Measurements from ENCODE around the gene VAV2. TPM values are rescaled to one million over a fixed set of nuclear protein-coding genes. Genes with fewer than 3 reads are reported as not detected.

The VAV2 gene
- polyA plus RNA-seq, 1 of the 3 experiments (the other 2 are of a cell fraction): 14.9 TPM

DNA sequence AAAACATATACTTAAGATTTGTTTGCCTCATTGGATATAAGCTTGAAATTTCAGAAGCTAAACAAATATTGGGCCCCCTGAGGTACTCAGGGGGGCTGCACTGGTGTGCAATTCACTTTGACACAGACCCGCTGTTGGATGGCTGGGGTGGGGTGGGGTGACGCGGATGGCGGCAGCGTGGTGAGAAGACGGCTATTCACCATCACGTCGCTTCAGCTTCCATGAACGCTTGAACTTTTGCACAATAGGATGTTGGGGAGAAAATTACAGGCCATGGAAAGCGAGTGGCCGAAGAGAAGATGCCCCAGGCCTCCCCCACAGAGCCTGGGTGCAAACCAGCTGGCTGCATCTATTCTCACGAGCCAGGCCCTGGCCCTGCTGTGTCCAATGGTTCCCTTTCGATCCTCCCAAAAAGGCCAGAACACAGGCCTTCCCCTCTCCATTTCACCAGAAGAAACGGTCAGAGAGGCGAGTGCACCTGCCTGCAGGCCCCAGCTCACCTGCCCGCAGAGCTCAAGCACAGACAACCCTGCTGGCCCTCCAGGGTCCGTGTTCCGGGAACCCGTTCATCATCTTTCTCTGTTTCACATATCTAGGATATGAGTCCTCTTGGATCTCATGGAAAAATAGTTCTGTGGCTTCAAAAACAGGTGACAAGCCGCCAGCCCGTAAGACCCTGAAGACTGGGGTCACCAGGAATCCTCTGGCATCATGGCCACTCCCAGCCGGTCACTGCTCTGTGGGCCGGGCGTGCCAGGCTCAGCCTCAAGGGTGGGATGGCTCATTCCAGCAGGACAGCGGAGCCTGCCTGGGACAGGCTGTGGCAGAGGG lies 207.2 kb downstream of the VAV2 start:
- Histone ChIP-seq H3K9ac (no peak overlapping the region), H3K4me3 (ENCODE audit: low read depth in 2 of 2, low read length in 1 of 2) (no peak overlapping the region), H3K36me3 (replicated peaks in 1 of 2; ENCODE audit: control insufficient read depth in 1 of 2, insufficient read depth in 2 of 2, low read length in 1 of 2) (peaks cover 0 to 31% of the 10 kb centered on the region in 2 experiments), H3K27ac (ENCODE audit: low read depth in 2 of 2, low read length in 1 of 2) (no peak overlapping the region; a peak in 1 of 4 replicates), H3F3A (replicated peaks; ENCODE audit: insufficient read depth) (peaks cover 4% of the 10 kb centered on the region), H2AFZ (ENCODE audit: low read depth) (no peak overlapping the region), H4K20me1 (ENCODE audit: insufficient read depth) (no peaks in the 10 kb centered on the region), H3K9me2 (no peaks in the 10 kb centered on the region), H3K9me3 (no peaks in the 10 kb centered on the region), H3K79me2 (ENCODE audit: insufficient read depth) (no peaks in the 10 kb centered on the region), H3K27me3 (ENCODE audit: insufficient read depth) (no peaks in the 10 kb centered on the region), H3K4me1 (ENCODE audit: control insufficient read depth in 1 of 2, insufficient read depth in 2 of 2, low read depth in 1 of 2, low read length in 1 of 2) (peaks cover 0 to 26% of the 10 kb centered on the region in 2 experiments; a peak in 2 of 4 replicates), H3K4me2 (no peak overlapping the region)
- ChIA-PET POLR2A (no interaction called here), CTCF (interaction anchor here (0.7 to 7.9 kb wide), 6 partner anchors 10 to 217 kb away, joined by 3 to 235 read pairs (median 18); no protein-coding TSS in a partner anchor)
- WGBS (ENCODE audit: low lambda C conversion rate): 97% methylated on average over 18 of the region's 25 CpGs
- no peak for DNase-seq
- no peak for TF ChIP-seq RCOR1 (IDR thresholded peaks at IDR 0.05; ENCODE audit: low read length)
- TF ChIP-seq RAD21 (IDR thresholded peaks at IDR 0.05; ENCODE audit: low read length): no peak
- TF ChIP-seq, protein P1, sequence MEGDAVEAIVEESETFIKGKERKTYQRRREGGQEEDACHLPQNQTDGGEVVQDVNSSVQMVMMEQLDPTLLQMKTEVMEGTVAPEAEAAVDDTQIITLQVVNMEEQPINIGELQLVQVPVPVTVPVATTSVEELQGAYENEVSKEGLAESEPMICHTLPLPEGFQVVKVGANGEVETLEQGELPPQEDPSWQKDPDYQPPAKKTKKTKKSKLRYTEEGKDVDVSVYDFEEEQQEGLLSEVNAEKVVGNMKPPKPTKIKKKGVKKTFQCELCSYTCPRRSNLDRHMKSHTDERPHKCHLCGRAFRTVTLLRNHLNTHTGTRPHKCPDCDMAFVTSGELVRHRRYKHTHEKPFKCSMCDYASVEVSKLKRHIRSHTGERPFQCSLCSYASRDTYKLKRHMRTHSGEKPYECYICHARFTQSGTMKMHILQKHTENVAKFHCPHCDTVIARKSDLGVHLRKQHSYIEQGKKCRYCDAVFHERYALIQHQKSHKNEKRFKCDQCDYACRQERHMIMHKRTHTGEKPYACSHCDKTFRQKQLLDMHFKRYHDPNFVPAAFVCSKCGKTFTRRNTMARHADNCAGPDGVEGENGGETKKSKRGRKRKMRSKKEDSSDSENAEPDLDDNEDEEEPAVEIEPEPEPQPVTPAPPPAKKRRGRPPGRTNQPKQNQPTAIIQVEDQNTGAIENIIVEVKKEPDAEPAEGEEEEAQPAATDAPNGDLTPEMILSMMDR (IDR thresholded peaks at IDR 0.05): no peak
- TF ChIP-seq, protein P2, sequence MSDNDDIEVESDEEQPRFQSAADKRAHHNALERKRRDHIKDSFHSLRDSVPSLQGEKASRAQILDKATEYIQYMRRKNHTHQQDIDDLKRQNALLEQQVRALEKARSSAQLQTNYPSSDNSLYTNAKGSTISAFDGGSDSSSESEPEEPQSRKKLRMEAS (IDR thresholded peaks at IDR 0.05; ENCODE audit: low read depth): no peak
- no peak for TF ChIP-seq EP300 (IDR thresholded peaks at IDR 0.05; ENCODE audit: borderline replicate concordance in 1 of 2, low read depth in 1 of 2, low read length in 1 of 2)
- no peak for TF ChIP-seq ELF1 (IDR thresholded peaks at IDR 0.05)
- TF ChIP-seq YY1 (IDR thresholded peaks at IDR 0.05; ENCODE audit: low read depth): no peak
- no peak for TF ChIP-seq FOSL2 (IDR thresholded peaks at IDR 0.05; ENCODE audit: borderline replicate concordance, low read depth)
- TF ChIP-seq NRF1 (IDR thresholded peaks at IDR 0.05; ENCODE audit: low read depth, low read length): no peak
- TF ChIP-seq POLR2AphosphoS5 (IDR thresholded peaks at IDR 0.05; ENCODE audit: low read depth, low read length): no peak
- TF ChIP-seq RFX5 (IDR thresholded peaks at IDR 0.05; ENCODE audit: low read length): no peak
- TF ChIP-seq GABPA (IDR thresholded peaks at IDR 0.05; ENCODE audit: low read depth): no peak
- no peak for TF ChIP-seq MXI1 (IDR thresholded peaks at IDR 0.05; ENCODE audit: low read depth, low read length)
- TF ChIP-seq SIN3A (IDR thresholded peaks at IDR 0.05; ENCODE audit: borderline replicate concordance, low read depth, low read length): no peak
- TF ChIP-seq TCF12 (IDR thresholded peaks at IDR 0.05): no peak

DNA sequence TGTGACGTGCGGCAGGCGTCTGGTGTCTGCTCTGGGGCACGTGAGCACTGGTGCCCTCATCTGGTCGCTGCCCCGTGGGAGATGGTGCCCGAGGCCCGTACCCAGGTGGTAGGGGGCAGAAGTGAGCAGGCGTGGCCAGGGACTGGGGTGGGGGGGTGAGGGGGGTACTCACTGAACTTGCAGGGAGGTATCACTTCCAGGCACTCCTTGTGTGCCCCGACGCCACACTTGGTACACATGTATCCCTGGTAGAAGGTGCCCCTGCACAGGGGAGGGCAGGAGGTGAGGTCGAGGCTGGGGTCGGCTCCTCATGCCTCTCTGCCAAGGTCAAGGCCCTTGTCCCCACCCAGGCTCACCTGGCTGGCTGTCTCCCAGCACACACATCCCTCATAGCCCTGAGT lies 208.8 kb downstream of the VAV2 start:
- Histone ChIP-seq H3K9ac (no peak overlapping the region), H3K4me2 (no peak overlapping the region), H3F3A (replicated peaks; ENCODE audit: insufficient read depth) (peaks cover 4% of the 10 kb centered on the region), H3K36me3 (replicated peaks in 1 of 2; ENCODE audit: control insufficient read depth in 1 of 2, insufficient read depth in 2 of 2, low read length in 1 of 2) (peaks cover 0 to 38% of the 10 kb centered on the region in 2 experiments), H3K9me2 (no peaks in the 10 kb centered on the region), H4K20me1 (ENCODE audit: insufficient read depth) (no peaks in the 10 kb centered on the region), H3K79me2 (ENCODE audit: insufficient read depth) (no peaks in the 10 kb centered on the region), H3K4me3 (ENCODE audit: low read depth in 2 of 2, low read length in 1 of 2) (no peak overlapping the region), H2AFZ (ENCODE audit: low read depth) (no peak overlapping the region), H3K9me3 (no peaks in the 10 kb centered on the region), H3K27me3 (ENCODE audit: insufficient read depth) (no peaks in the 10 kb centered on the region), H3K27ac (ENCODE audit: low read depth in 2 of 2, low read length in 1 of 2) (no peak overlapping the region; a peak in 1 of 4 replicates), H3K4me1 (ENCODE audit: control insufficient read depth in 1 of 2, insufficient read depth in 2 of 2, low read depth in 1 of 2, low read length in 1 of 2) (peaks cover 0 to 23% of the 10 kb centered on the region in 2 experiments; a peak in 1 of 4 replicates)
- TF ChIP-seq GATA2 (CRISPR knock-in tag; IDR thresholded peaks at IDR 0.05): peak; percentile 27; the same call in 1 of the 2 replicates
- peak; percentile 26; the same call in 1 of the 2 replicates for TF ChIP-seq RCOR1 (IDR thresholded peaks at IDR 0.05; ENCODE audit: low read length)
- no peak for TF ChIP-seq YY1 (IDR thresholded peaks at IDR 0.05; ENCODE audit: low read depth)
- DNase-seq: peak; percentile 67
- ChIA-PET POLR2A (interaction anchor here (0.8 kb wide), 1 partner anchor 17 kb away, joined by 3 read pairs; no protein-coding TSS in a partner anchor), CTCF (interaction anchor here (1.0 to 7.9 kb wide), 16 partner anchors 11 to 232 kb away, joined by 3 to 235 read pairs (median 10); partner anchors contain the start of gene VAV2)
- 93% methylated on average over 3 of the region's 13 CpGs for WGBS (ENCODE audit: low lambda C conversion rate)

Measured in SK-N-SH (cell line).